Measurements from ENCODE around the gene LMO7.

Gene LMO7

GRCh38 chr13:75795274-75795673 lies 159.1 kb downstream of the LMO7 start:
- TF ChIP-seq REST (IDR thresholded peaks at IDR 0.05; ENCODE audit: insufficient replicate concordance, low read depth) (no peak), CTCF (IDR thresholded peaks at IDR 0.05; ENCODE audit: insufficient read depth, low read length) (no peak), SPI1 (IDR thresholded peaks at IDR 0.05; ENCODE audit: borderline replicate concordance, low read depth) (no peak), POLR2AphosphoS5 (IDR thresholded peaks at IDR 0.05; ENCODE audit: low read depth) (no peak), GABPA (IDR thresholded peaks at IDR 0.05; ENCODE audit: low read depth) (no peak)
- Histone ChIP-seq H3K27me3 (ENCODE audit: insufficient read depth, poor library complexity, severe bottlenecking) (no peaks in the 10 kb centered on the region), H3K27ac (replicated peaks) (no peak overlapping the region), H3K4me3 (replicated peaks; ENCODE audit: insufficient read depth, low read length) (no peak overlapping the region)
- no peak for DNase-seq (ENCODE audit: low read depth in 1 of 2, low spot score in 1 of 2)

DNA sequence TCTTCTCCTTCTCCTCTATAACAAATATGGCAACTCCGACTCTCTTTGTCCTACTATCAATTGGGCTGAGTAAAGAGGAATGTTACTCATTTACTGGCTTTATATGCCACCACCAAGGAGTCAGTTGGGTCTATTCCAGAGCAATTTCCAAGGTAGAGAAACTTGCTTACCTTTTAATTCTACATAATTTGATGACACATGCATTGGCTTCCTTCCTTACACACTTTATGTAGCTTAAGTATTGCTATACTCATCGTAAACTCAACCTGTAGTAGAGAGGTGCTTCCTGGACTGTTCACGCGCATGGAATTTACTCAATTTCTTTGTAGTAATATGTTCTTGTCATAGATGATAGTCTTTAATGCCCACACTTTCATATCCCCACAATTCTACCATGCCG lies 160.7 kb downstream of the LMO7 start:
- Histone ChIP-seq H3K27me3 (ENCODE audit: insufficient read depth, poor library complexity, severe bottlenecking) (no peaks in the 10 kb centered on the region), H3K27ac (replicated peaks) (no peak overlapping the region), H3K4me3 (replicated peaks; ENCODE audit: insufficient read depth, low read length) (no peak overlapping the region)
- TF ChIP-seq GABPA (IDR thresholded peaks at IDR 0.05; ENCODE audit: low read depth) = no peak
- no peak for TF ChIP-seq POLR2AphosphoS5 (IDR thresholded peaks at IDR 0.05; ENCODE audit: low read depth)
- TF ChIP-seq CTCF (IDR thresholded peaks at IDR 0.05; ENCODE audit: insufficient read depth, low read length) = no peak
- no peak for TF ChIP-seq SPI1 (IDR thresholded peaks at IDR 0.05; ENCODE audit: borderline replicate concordance, low read depth)
- no peak for TF ChIP-seq REST (IDR thresholded peaks at IDR 0.05; ENCODE audit: insufficient replicate concordance, low read depth)
- no peak for DNase-seq (ENCODE audit: low read depth in 1 of 2, low spot score in 1 of 2)

DNA sequence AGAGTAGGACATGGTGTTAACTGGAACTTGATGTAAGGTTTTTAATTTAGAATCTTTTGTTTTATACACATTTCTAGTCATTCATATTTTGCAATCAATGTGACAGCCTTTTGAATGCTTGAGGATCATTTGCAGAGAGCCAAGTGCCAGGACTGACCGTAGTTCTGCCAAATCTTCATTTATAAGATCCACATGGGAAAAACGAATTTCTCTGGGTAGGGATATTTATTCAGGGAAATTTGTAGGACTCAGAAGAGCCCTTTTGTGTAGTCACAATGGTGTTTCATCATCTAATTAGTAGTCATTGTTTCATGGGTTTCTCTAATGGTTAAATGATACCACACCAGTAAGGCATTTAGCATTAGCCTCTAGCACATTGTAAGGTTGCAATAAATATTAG lies 161.1 kb downstream of the LMO7 start:
- Histone ChIP-seq H3K27ac (replicated peaks) (no peak overlapping the region), H3K27me3 (ENCODE audit: insufficient read depth, poor library complexity, severe bottlenecking) (no peaks in the 10 kb centered on the region), H3K4me3 (replicated peaks; ENCODE audit: insufficient read depth, low read length) (no peak overlapping the region)
- no peak for DNase-seq (ENCODE audit: low read depth in 1 of 2, low spot score in 1 of 2)
- TF ChIP-seq REST (IDR thresholded peaks at IDR 0.05; ENCODE audit: insufficient replicate concordance, low read depth) (no peak), POLR2AphosphoS5 (IDR thresholded peaks at IDR 0.05; ENCODE audit: low read depth) (no peak), SPI1 (IDR thresholded peaks at IDR 0.05; ENCODE audit: borderline replicate concordance, low read depth) (no peak), GABPA (IDR thresholded peaks at IDR 0.05; ENCODE audit: low read depth) (no peak), CTCF (IDR thresholded peaks at IDR 0.05; ENCODE audit: insufficient read depth, low read length) (no peak)
